ENCODE results near the gene SYNPO2. TPM values are rescaled to one million over a fixed set of nuclear protein-coding genes. Genes with fewer than 3 reads are reported as not detected.

Gene SYNPO2
- polyA plus RNA-seq, 1 donor (not counting 4 experiments of a cell fraction or from before 2014, with no cell fraction given) = 0.34 TPM

DNA sequence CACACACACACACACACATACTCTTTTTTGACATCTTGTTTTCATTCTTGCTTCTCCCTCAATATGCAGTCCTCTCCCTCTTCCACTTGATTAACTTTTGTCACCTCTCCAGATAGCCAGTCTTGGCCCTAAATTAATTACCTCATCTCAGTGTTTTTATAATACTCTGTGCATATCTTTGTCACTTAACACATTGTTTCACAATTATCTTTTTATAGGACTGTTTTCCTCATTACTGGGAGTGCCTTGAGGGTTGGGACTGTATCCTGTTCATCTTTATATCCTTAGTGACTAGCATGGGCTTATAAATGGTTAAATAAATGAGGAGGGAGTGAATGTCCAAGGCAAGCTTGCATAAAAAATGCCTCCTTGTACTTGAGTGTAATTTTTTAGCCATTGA, 33.1 kb downstream of the SYNPO2 start:
- no peak overlapping the region for H3K9ac ChIP-seq (ENCODE audit: control insufficient read depth, extremely low read depth, insufficient read depth, low read length)
- H3K4me3 ChIP-seq (ENCODE audit: control insufficient read depth in 2 of 3, extremely low read depth in 1 of 3, insufficient read depth in 2 of 3, low read depth in 1 of 3, low read length in 3 of 3) = no peak overlapping the region
- H3K79me2 ChIP-seq (ENCODE audit: control insufficient read depth, insufficient read depth, low read length) = no peaks in the 10 kb centered on the region
- no peaks in the 10 kb centered on the region for H3K27me3 ChIP-seq (ENCODE audit: control insufficient read depth, extremely low read depth, insufficient read depth, low read length)
- no peak overlapping the region for H3K27ac ChIP-seq (ENCODE audit: control insufficient read depth, insufficient read depth, low read length)
- no peak overlapping the region for H2AFZ ChIP-seq (ENCODE audit: control insufficient read depth, low read length)
- H3K4me2 ChIP-seq (ENCODE audit: control insufficient read depth, extremely low read depth, insufficient read depth, low read depth, low read length) = no peak overlapping the region
- no peaks in the 10 kb centered on the region for H3K36me3 ChIP-seq (ENCODE audit: control insufficient read depth in 2 of 2, extremely low read depth in 1 of 2, insufficient read depth in 2 of 2, low read length in 2 of 2)
- no peaks in the 10 kb centered on the region for H3K9me3 ChIP-seq (ENCODE audit: control insufficient read depth, low read depth, low read length)
- dilution Hi-C loops (cut with MboI; ENCODE audit: extremely low pct_ligation_motif_present, low sequenced_read_pairs) = no loop called here
- H3K9me1 ChIP-seq (ENCODE audit: control insufficient read depth, extremely low read depth, insufficient read depth, low read length) = no peaks in the 10 kb centered on the region
- H3K4me1 ChIP-seq (ENCODE audit: control insufficient read depth, extremely low read depth, insufficient read depth, low read length) = peaks cover 19% of the 10 kb centered on the region
- FAIRE-seq = no peak
- DNase-seq (ENCODE audit: low read depth, low spot score) = no peak
- no peak for TF ChIP-seq EZH2 (IDR thresholded peaks at IDR 0.05; ENCODE audit: low read length)
- TF ChIP-seq, protein P1, sequence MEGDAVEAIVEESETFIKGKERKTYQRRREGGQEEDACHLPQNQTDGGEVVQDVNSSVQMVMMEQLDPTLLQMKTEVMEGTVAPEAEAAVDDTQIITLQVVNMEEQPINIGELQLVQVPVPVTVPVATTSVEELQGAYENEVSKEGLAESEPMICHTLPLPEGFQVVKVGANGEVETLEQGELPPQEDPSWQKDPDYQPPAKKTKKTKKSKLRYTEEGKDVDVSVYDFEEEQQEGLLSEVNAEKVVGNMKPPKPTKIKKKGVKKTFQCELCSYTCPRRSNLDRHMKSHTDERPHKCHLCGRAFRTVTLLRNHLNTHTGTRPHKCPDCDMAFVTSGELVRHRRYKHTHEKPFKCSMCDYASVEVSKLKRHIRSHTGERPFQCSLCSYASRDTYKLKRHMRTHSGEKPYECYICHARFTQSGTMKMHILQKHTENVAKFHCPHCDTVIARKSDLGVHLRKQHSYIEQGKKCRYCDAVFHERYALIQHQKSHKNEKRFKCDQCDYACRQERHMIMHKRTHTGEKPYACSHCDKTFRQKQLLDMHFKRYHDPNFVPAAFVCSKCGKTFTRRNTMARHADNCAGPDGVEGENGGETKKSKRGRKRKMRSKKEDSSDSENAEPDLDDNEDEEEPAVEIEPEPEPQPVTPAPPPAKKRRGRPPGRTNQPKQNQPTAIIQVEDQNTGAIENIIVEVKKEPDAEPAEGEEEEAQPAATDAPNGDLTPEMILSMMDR (optimal IDR thresholded peaks at IDR 0.05 in 1 of 3, IDR thresholded peaks at IDR 0.05 in 1 of 3, conservative IDR thresholded peaks at IDR 0.05 in 1 of 3; ENCODE audit: extremely low read depth in 1 of 3, insufficient read depth in 2 of 3, low read length in 3 of 3) = no peak
- H4K20me1 ChIP-seq (ENCODE audit: control insufficient read depth, extremely low read depth, insufficient read depth, low read length) = no peaks in the 10 kb centered on the region

DNA sequence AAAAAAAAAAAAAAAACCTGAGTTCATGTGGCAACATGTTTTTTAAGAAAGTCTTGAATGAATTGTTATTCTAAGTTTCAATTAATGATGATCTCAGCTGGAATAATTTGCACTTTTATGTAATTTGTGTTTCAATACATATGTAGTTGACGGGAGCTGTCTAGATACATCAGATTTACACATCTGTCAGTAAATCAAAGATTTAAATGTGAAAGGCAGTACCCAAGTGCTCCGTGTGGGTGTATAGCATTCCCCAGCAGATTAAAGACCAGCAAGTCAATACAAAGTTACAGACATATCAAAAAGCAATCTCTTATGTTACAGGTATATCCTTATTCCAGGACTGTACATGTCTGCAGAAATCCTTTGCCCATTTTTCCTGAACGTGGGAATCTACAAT, 35.2 kb downstream of the SYNPO2 start:
- Histone ChIP-seq H4K20me1 (ENCODE audit: control insufficient read depth, extremely low read depth, insufficient read depth, low read length) (no peaks in the 10 kb centered on the region), H3K9ac (ENCODE audit: control insufficient read depth, extremely low read depth, insufficient read depth, low read length) (no peak overlapping the region), H3K36me3 (ENCODE audit: control insufficient read depth in 2 of 2, extremely low read depth in 1 of 2, insufficient read depth in 2 of 2, low read length in 2 of 2) (no peaks in the 10 kb centered on the region), H3K4me1 (ENCODE audit: control insufficient read depth, extremely low read depth, insufficient read depth, low read length) (peaks cover 6% of the 10 kb centered on the region), H2AFZ (ENCODE audit: control insufficient read depth, low read length) (no peak overlapping the region), H3K79me2 (ENCODE audit: control insufficient read depth, insufficient read depth, low read length) (no peaks in the 10 kb centered on the region), H3K27me3 (ENCODE audit: control insufficient read depth, extremely low read depth, insufficient read depth, low read length) (no peaks in the 10 kb centered on the region), H3K9me1 (ENCODE audit: control insufficient read depth, extremely low read depth, insufficient read depth, low read length) (no peaks in the 10 kb centered on the region), H3K4me2 (ENCODE audit: control insufficient read depth, extremely low read depth, insufficient read depth, low read depth, low read length) (no peak overlapping the region), H3K4me3 (ENCODE audit: control insufficient read depth in 2 of 3, extremely low read depth in 1 of 3, insufficient read depth in 2 of 3, low read depth in 1 of 3, low read length in 3 of 3) (no peak overlapping the region), H3K9me3 (ENCODE audit: control insufficient read depth, low read depth, low read length) (no peaks in the 10 kb centered on the region), H3K27ac (ENCODE audit: control insufficient read depth, insufficient read depth, low read length) (no peak overlapping the region)
- DNase-seq (ENCODE audit: low read depth, low spot score) (no peak), FAIRE-seq (no peak)
- dilution Hi-C loops (cut with MboI; ENCODE audit: extremely low pct_ligation_motif_present, low sequenced_read_pairs) = no loop called here
- no peak for TF ChIP-seq EZH2 (IDR thresholded peaks at IDR 0.05; ENCODE audit: low read length)
- TF ChIP-seq, protein P1 (optimal IDR thresholded peaks at IDR 0.05 in 1 of 3, IDR thresholded peaks at IDR 0.05 in 1 of 3, conservative IDR thresholded peaks at IDR 0.05 in 1 of 3; ENCODE audit: extremely low read depth in 1 of 3, insufficient read depth in 2 of 3, low read length in 3 of 3) = no peak
